DOHH2 (cell line): Measurements from ENCODE around the gene PPP1R3G.

ENCODE experiments used
- H3F3A ChIP-seq: fragments of 200-600 bp; sonication (generic), shearing (Covaris generic); 2 replicates; pipeline ENCODE4 v1.6.0; 2016; ENCODE audit warnings: antibody characterized with exemption, mild to moderate bottlenecking; ENCODE audit not compliant: control insufficient read depth, insufficient read depth
- H3K27ac ChIP-seq: fragments of 200-600 bp; sonication (generic); 2 replicates; pipeline ENCODE4 v1.5.1; 2014; ENCODE audit warnings: low read depth, mild to moderate bottlenecking, low read length, moderate library complexity
- H3K27me3 ChIP-seq: fragments of 200-600 bp; sonication (generic); 2 replicates; pipeline ENCODE4 v1.6.1; 2014; ENCODE audit warnings: mild to moderate bottlenecking, low read length, mixed read lengths; ENCODE audit not compliant: control insufficient read depth
- H3K36me3 ChIP-seq: fragments of 200-600 bp; sonication (generic); 2 replicates; pipeline ENCODE4 v1.6.1; 2014; ENCODE audit warnings: mild to moderate bottlenecking, low read length, moderate library complexity, mixed read lengths; ENCODE audit not compliant: control insufficient read depth
- H3K4me1 ChIP-seq: fragments of 200-600 bp; sonication (generic); 2 replicates; pipeline ENCODE4 v1.6.1; 2014; ENCODE audit warnings: mild to moderate bottlenecking, low read length, mixed read lengths; ENCODE audit not compliant: control insufficient read depth
- H3K4me2 ChIP-seq: fragments of 200-600 bp; sonication (generic); 2 replicates; pipeline ENCODE4 v1.6.0; 2014; ENCODE audit warnings: mild to moderate bottlenecking, low read length, moderate library complexity
- H3K4me3 ChIP-seq: fragments of 200-600 bp; sonication (generic); 2 replicates; pipeline ENCODE4 v1.5.1; 2014; ENCODE audit warnings: mild to moderate bottlenecking, low read length, mixed read lengths
- H3K79me2 ChIP-seq: fragments of 200-600 bp; sonication (generic); 2 replicates; pipeline ENCODE4 v1.6.1; 2014; ENCODE audit warnings: mild to moderate bottlenecking, low read length, mixed read lengths; ENCODE audit not compliant: control insufficient read depth
- H3K9me2 ChIP-seq: fragments of 200-600 bp; sonication (generic); replicated peaks from 2 replicates; pipeline ENCODE4 v1.6.1; 2014; ENCODE audit warnings: mild to moderate bottlenecking, low read length, mixed read lengths; ENCODE audit not compliant: control insufficient read depth
- H3K9me3 ChIP-seq: fragments of 200-600 bp; sonication (generic); 2 replicates; pipeline ENCODE4 v1.6.1; 2014; ENCODE audit warnings: antibody characterized with exemption, low read length, mixed read lengths; ENCODE audit not compliant: control insufficient read depth, insufficient read depth
- H4K20me1 ChIP-seq: fragments of 200-600 bp; sonication (generic); 2 replicates; pipeline ENCODE4 v1.6.0; 2014; ENCODE audit warnings: low read depth, mild to moderate bottlenecking, antibody characterized with exemption, low read length, moderate library complexity; ENCODE audit not compliant: control insufficient read depth, insufficient read depth
- CTCF ChIP-seq: fragments of 200-600 bp; sonication (generic); IDR thresholded peaks from one replicate; pipeline ENCODE4 v1.5.1; 2014; ENCODE audit warnings: antibody characterized with exemption, mild to moderate bottlenecking, low read depth, low read length; ENCODE audit not compliant: poor library complexity, severe bottlenecking
- EZH2phosphoT487 ChIP-seq: fragments of 200-600 bp; sonication (generic); IDR thresholded peaks from 2 replicates; pipeline ENCODE4 v1.6.1; 2017; ENCODE audit warnings: borderline replicate concordance, mild to moderate bottlenecking, antibody characterized with exemption, low read length, moderate library complexity, mixed read lengths

PPP1R3G gene

GRCh38 chr6:5113096-5113495 lies 28.0 kb downstream of the PPP1R3G start:
- TF ChIP-seq CTCF (no peak), EZH2phosphoT487 (no peak)
- no peaks in the 10 kb centered on the region for H3K27me3 ChIP-seq
- no peaks in the 10 kb centered on the region for H3K36me3 ChIP-seq

DNA sequence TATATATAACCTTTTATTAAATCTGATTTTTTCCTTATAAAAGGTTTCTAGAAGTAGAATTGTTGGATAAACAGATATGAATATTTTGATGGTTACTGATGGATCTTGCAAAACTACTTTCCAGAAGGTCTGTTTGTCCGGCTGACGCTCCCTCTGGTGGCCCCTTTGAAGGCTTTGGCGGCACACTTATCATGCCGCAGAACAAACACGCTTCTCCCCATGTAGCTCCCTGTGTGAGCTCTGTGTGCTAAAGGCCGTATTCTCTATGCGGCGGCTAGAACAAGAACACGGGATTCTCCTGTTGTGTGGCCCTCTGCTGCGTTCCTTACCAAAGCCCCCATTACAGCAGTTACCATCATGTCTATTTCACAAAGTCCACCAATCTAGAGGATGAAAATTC lies 30.0 kb downstream of the PPP1R3G start:
- Histone ChIP-seq H3K4me1 (no peaks in the 10 kb centered on the region), H3K36me3 (no peaks in the 10 kb centered on the region), H3K27ac (no peak overlapping the region), H3K9me3 (no peaks in the 10 kb centered on the region), H3K79me2 (no peaks in the 10 kb centered on the region), H3K27me3 (no peaks in the 10 kb centered on the region), H3K9me2 (no peaks in the 10 kb centered on the region), H4K20me1 (no peaks in the 10 kb centered on the region), H3F3A (no peaks in the 10 kb centered on the region), H3K4me2 (no peak overlapping the region), H3K4me3 (no peak overlapping the region)
- TF ChIP-seq CTCF, result no peak
- no peak for TF ChIP-seq EZH2phosphoT487

More at GRCh38 chr6:5113096-5113495, 28.0 kb downstream of the PPP1R3G start:
- Histone ChIP-seq H3K4me2 (no peak overlapping the region), H3K27ac (no peak overlapping the region), H3K9me2 (no peaks in the 10 kb centered on the region), H4K20me1 (no peaks in the 10 kb centered on the region), H3K9me3 (no peaks in the 10 kb centered on the region), H3F3A (no peaks in the 10 kb centered on the region), H3K79me2 (no peaks in the 10 kb centered on the region), H3K4me1 (no peaks in the 10 kb centered on the region), H3K4me3 (no peak overlapping the region)

GRCh38 chr6:5116243-5116991 lies 31.3 kb downstream of the PPP1R3G start:
- Histone ChIP-seq H3K4me2 (no peak overlapping the region), H3K27ac (no peak overlapping the region), H3K36me3 (no peaks in the 10 kb centered on the region), H3F3A (no peaks in the 10 kb centered on the region), H3K9me2 (no peaks in the 10 kb centered on the region), H3K27me3 (no peaks in the 10 kb centered on the region), H3K4me1 (no peaks in the 10 kb centered on the region), H3K79me2 (no peaks in the 10 kb centered on the region), H4K20me1 (no peaks in the 10 kb centered on the region), H3K9me3 (no peaks in the 10 kb centered on the region; the same call in 1 of the 2 replicates), H3K4me3 (no peak overlapping the region)
- TF ChIP-seq CTCF, result no peak
- TF ChIP-seq EZH2phosphoT487, result no peak
